Measurements from ENCODE around the gene TANC1.

DNA sequence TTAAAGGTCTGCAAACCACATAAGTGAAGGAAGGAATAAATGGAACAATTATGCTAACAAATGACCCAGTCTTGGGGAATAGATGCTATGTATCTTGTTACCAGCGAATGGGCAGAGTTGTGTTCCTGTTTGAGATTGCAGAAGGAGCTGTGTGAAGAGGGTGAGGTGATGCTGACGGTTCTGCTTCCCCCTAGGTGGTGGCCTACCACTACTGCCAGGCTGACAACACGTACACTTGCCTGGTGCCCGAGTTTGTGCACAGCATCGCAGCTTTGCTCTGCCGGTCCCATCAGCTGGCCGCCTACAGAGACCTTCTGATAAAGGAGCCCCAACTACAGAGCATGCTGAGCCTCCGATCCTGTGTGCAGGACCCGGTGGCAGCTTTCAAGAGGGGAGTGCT is 206.3 kb downstream of the TANC1 start:
- TF ChIP-seq, protein P1, sequence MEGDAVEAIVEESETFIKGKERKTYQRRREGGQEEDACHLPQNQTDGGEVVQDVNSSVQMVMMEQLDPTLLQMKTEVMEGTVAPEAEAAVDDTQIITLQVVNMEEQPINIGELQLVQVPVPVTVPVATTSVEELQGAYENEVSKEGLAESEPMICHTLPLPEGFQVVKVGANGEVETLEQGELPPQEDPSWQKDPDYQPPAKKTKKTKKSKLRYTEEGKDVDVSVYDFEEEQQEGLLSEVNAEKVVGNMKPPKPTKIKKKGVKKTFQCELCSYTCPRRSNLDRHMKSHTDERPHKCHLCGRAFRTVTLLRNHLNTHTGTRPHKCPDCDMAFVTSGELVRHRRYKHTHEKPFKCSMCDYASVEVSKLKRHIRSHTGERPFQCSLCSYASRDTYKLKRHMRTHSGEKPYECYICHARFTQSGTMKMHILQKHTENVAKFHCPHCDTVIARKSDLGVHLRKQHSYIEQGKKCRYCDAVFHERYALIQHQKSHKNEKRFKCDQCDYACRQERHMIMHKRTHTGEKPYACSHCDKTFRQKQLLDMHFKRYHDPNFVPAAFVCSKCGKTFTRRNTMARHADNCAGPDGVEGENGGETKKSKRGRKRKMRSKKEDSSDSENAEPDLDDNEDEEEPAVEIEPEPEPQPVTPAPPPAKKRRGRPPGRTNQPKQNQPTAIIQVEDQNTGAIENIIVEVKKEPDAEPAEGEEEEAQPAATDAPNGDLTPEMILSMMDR (IDR thresholded peaks at IDR 0.05; ENCODE audit: poor library complexity, severe bottlenecking), result no peak
- TF ChIP-seq, protein P2, sequence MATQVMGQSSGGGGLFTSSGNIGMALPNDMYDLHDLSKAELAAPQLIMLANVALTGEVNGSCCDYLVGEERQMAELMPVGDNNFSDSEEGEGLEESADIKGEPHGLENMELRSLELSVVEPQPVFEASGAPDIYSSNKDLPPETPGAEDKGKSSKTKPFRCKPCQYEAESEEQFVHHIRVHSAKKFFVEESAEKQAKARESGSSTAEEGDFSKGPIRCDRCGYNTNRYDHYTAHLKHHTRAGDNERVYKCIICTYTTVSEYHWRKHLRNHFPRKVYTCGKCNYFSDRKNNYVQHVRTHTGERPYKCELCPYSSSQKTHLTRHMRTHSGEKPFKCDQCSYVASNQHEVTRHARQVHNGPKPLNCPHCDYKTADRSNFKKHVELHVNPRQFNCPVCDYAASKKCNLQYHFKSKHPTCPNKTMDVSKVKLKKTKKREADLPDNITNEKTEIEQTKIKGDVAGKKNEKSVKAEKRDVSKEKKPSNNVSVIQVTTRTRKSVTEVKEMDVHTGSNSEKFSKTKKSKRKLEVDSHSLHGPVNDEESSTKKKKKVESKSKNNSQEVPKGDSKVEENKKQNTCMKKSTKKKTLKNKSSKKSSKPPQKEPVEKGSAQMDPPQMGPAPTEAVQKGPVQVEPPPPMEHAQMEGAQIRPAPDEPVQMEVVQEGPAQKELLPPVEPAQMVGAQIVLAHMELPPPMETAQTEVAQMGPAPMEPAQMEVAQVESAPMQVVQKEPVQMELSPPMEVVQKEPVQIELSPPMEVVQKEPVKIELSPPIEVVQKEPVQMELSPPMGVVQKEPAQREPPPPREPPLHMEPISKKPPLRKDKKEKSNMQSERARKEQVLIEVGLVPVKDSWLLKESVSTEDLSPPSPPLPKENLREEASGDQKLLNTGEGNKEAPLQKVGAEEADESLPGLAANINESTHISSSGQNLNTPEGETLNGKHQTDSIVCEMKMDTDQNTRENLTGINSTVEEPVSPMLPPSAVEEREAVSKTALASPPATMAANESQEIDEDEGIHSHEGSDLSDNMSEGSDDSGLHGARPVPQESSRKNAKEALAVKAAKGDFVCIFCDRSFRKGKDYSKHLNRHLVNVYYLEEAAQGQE (IDR thresholded peaks at IDR 0.05; ENCODE audit: borderline replicate concordance), result no peak
- TF ChIP-seq EZH2 (IDR thresholded peaks at IDR 0.05; ENCODE audit: borderline replicate concordance, insufficient read depth, low read length, poor library complexity, severe bottlenecking), result no peak
- TF ChIP-seq EP300 (conservative IDR thresholded peaks at IDR 0.05; ENCODE audit: poor library complexity, severe bottlenecking), result no peak
- TF ChIP-seq TAF1 (IDR thresholded peaks at IDR 0.05; ENCODE audit: low read depth), result no peak
- no peak for TF ChIP-seq POLR2AphosphoS5 (IDR thresholded peaks at IDR 0.05)
- TF ChIP-seq MXI1 (conservative IDR thresholded peaks at IDR 0.05; ENCODE audit: poor library complexity, severe bottlenecking), result no peak
- TF ChIP-seq SMC3 (conservative IDR thresholded peaks at IDR 0.05; ENCODE audit: poor library complexity), result no peak

Data from neural cell (in vitro differentiated cells).